Stimulated activated CD4-positive, alpha-beta T cell treated with anti-CD3 and anti-CD28 coated beads, Interleukin-1b, Interleukin-23, amount 100 ng/mL, for 1 hour (primary cell): ENCODE results near the gene VWA1.
"Not testable (repeated sequence)": the region's sequence is repeated elsewhere in the genome, so short reads cannot be mapped to it uniquely, and the experiment has no call there.

Experiments
- DNase-seq, 2 donors: peaks; one replicate each; pipeline ENCODE4 v3.0.0-alpha.2; 2020; ENCODE audit warnings: low read depth in 2 of 2

The VWA1 gene

GRCh38 chr1:1402901-1403392 is 32.5 kb upstream of the VWA1 start:
- not testable (repeated sequence) for DNase-seq

DNA sequence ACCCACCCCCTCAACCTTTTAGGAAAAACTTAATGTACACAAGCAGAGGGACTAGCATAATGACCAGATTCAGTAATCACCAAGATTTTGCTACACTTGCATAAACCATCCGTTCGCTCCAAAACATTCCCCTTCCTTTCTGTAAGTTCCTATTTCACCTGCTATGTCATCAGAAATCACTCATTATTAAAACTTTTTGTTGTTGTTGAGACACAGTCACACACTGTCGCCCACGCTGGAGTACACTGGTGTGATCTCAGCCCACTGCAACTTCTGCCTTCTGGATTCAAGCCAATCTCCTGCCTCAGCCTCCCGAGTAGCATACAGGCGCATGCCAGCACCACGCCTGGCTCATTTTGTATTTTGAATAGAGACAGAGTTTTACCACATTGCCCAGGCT is 31.8 kb upstream of the VWA1 start:
- no peak for DNase-seq

GRCh38 chr1:1406101-1406820 is 29.2 kb upstream of the VWA1 start:
- no peak for DNase-seq

DNA sequence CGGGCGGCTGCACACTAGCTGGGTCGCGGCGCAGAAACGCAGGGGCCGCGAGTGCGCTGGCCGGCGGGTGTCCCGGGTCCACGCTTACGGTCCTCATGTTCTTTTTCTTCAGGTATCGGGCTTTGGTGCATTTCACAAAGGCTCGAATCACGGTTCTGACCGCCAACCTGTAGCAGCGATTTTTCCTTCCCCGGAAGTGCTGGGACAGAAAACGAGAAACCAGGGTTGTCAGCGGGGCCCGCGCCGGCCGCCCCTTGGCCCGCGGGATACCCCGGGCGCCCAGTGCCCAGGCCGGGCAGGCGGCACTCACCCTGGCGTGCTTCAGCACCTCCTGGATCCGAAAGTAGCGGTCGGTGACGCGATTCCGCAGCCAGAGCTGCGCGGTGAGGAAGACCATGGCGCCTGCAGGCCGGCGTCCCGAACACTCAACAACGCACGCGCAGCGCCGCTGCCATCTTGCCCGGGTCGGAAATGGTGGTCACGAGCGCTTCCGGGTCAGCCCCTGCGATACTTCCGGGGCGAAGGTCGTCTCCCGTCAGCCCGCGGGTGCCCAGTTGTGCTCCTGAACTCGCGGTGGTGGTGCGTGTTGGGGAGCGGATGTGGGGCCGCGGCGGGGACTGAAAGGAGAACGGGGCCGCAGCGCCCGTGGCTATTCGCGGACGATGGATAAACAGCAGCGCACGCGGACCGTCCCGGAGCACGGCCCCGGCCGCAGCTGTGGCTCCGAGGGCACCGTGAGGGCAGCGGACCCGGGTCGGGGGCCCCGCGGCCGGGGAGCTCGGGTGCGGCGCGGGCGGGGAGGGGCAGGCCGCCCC is 28.5 kb upstream of the VWA1 start, which contains the start of gene MRPL20:
Gene MRPL20 (minus strand): TSS at position 473 of the 815 bp plus-strand sequence. CDS start 76 bp downstream, at position 397.
- DNase-seq: peak; percentile 85 to 90

DNA sequence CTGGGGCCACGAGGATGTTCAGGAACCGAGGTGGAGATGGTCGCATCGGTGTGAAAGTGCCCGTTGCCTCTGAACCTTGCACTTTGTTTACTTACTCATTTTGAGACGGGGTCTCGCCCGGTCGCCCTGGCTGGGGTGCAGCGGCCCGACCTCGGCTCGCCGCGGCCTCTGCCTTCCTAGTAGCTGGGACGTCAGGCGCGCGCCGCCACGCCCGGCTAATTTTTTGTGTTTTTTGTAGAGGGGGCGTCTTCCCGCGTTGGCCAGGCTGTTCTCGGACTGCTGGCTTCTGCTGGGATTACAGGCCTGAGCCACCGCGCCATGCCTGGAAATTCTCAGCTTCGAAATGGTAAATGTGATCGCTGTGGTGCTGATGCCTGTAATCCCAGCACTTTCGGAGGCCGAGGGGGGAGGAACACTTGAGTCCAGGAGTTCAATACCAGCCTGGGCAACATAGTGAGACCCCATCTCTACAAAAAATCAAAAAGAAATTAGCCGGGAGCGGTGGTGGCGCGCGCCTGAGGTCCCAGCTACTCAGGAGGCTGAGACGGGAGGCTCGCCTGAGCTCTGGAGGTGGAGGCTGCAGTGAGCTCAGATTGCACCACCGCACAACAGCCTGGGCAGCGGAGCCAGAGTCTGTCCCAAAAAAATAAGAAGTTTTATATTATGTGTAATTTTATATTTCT is 27.7 kb upstream of the VWA1 start:
- no peak for DNase-seq

DNA sequence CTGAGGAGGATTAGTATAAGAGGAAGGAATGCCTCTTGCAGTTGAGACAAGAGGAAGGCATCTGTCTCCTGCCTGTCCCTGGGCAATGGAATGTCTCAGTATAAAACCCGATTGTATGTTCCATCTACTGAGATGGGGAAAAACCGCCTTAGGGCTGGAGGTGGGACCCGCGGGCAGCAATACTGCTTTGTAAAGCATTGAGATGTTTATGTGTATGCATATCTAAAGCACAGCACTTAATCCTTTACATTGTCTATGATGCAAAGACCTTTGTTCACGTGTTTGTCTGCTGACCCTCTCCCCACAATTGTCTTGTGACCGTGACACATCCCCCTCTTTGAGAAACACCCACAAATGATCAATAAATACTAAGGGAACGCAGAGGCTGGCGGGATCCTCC is 25.3 kb upstream of the VWA1 start:
- DNase-seq: not testable (repeated sequence)

GRCh38 chr1:1411626-1412025 is 23.9 kb upstream of the VWA1 start:
- DNase-seq: no peak

DNA sequence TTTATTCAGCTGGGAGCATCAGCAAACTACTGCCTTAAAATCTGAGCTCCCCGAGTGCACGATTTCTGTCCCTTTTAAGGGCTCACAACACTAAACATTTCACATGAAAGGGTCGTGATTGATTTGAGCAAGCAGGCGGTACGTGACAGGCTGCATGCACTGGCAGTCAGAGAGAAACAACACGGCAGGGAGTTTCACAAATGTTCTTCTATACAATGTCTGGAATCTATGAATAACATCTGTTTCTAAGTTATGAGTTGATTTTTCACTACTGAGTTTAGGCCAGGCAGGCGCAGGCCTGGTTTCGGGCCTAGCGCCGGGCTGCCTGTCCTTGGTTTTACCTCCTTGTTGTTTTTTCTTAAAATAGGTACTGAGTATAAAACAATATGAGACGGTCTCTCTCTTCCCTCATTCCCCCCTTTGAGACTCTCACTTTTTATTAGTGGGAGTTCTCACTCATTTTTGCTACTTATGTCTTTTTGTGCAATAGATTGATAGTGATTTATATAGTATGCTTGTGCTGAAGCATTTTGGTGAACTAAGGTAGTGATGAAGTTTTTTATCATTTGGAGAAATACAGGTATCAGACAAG is 23.1 kb upstream of the VWA1 start:
- not testable (repeated sequence) for DNase-seq

DNA sequence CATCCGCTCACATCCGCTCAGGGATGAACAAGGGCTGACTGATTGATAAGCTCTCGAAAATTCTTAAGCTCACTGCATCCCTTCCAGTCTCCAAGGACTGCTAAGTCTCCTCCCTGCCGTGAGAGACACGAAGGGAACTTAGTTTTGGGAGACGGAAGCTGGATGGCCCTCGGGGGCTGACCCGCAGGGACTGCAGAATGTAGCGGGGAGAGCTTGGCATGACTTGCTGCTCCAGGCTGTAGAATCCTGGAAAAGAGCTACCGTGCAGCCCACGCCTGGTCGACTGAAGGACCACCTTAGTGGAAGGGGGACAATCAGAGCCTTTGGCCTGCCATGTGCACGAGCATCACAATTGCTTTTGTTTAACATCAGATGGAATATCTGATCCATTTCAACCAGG is 19.7 kb upstream of the VWA1 start:
- DNase-seq: no peak

DNA sequence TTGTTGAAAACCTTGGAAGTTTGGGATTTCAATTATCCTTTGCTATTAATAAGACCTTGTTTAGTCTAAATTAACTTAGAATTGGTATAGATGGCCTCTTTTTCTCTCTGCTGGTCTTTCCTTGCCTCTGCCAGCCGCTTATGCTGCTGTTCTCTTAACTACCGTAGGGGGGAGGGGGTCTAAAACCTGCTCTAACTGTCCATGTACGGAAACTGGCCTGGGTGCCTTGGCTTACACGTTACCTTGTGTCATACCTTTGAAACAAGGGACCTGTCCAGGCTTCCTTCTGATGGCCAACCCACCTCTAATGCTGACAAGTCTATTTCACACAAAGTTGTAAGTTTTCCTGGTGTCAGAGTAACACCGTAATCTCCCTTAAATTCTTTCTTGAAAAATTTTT is 18.1 kb upstream of the VWA1 start:
- DNase-seq: not testable (repeated sequence)

GRCh38 chr1:1417825-1418463 is 17.5 kb upstream of the VWA1 start:
- DNase-seq: not testable (repeated sequence)

DNA sequence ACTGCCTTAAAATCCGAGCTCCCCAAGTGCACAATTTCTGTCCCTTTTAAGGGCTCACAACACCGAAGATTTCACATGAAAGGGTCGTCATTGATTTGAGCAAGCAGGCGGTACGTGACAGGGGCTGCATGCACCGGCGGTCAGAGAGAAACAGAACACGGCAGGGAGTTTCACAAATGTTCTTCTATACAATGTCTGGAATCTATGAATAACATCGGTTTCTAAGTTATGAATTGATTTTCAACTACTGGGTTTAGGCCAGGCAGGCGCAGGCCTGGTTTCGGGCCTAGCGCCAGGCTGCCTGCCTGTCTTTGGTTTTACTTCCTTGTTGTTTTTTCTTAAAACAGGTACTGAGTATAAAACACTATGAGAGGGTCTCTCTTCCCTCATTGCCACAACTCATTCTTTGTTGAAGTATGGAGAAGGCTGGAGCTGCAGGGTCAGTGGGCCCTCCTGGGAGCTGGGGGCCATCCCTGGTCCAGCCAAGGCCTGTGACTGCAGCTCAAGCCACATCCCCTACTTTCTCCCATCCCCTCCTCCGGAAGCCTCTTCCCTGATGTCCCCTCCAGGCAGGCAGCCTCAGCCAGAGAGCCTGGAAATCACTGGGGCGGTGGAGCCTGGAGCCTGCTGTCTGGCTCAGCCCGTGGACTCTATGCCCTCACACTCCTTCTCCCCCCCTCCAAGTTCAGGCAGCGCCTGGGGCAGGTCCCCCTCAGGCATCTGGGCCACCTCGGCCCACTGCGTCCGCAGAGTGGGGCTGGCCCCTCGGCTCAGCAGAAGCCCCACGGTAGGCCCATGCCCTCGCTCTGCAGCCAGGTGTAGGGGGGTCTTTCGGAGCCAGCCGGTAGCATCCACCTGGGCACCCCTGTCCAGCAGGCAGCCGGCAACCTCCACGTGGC is 16.8 kb upstream of the VWA1 start:
- no peak for DNase-seq

DNA sequence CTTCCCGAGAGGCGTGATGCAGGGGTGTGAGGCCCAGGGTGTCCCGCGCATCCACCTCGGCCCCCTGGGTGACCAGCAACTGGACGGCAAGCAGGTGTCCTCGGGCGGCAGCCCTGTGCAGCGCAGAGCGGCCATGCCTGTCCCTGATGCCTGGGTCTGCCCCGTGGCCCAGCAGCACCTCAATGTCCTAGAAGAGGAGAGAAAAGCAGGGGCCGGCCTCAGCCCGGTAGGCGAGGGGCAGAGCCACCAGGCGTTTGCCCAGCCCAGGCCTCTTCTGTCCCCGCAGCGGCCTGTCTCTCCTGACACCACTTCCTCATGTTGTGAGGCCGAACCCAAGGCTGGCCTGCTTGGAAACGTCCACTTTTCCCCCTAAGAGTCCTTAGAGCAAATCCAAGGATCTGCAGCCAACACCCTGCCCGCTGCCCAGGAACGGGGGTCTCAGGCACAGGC is 16.1 kb upstream of the VWA1 start:
- no peak for DNase-seq

DNA sequence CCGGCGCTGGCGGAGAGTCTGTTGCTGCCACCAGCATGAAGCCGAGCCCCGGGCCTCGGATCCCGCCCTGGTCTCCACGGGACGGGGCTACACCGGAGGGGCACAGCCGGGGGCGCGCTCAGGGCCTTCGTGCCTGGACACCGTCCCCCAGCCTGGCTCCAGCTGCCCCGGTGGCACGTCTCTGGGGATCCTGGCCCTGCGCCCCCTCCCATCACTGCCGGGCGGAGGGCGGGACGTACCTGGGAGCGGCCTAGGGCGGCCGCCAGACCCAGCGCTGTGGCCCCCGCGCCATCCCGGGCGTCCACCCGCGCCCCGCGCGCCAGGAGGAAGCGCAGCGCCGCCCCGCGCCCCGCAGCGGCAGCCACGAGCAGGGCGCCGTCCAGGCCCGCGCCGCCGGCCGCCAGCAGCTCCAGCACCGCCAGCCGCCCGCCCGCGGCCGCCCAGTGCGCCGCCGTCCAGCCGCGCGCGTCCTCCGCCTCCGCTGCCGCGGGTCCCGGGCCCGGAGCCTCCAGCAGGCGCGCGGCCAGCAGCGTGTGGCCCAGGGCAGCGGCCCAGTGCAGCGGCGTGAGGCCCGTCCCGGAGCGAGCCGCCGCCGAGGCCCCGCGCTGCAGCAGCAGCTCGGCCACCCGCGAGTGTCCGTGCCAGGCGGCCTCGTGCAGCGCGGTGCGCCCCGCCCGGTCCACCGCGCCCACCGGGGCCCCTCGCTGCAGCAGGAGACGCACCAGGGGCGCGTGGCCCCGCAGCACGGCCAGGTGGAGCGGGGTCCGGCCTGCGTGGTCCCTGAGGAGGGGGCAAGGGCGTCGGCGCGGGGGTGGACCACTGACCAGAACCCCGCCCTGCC is 15.5 kb upstream of the VWA1 start:
- no peak for DNase-seq

GRCh38 chr1:1420654-1421141 is 14.8 kb upstream of the VWA1 start:
- DNase-seq: no peak

GRCh38 chr1:1421147-1421906 is 14.2 kb upstream of the VWA1 start, which contains the start of gene ANKRD65:
TSS of gene ANKRD65 (minus strand) at chr1:1421276. CDS start at chr1:1421005, 271 bp downstream.
- DNase-seq: no peak

- no peak for DNase-seq
These were observed 13.5 kb upstream of the VWA1 start for GRCh38 chr1:1421907-1422464.
